Effector memory CD8-positive, alpha-beta T cell (primary cell): ENCODE results near the gene RTN4R.

Source experiments
- ATAC-seq: fragments of 150-1000 bp; cut with Tn5 transposase; replicated peaks from 2 replicates; pipeline ENCODE4 v1.10.0; 2021; ENCODE audit warnings: mild to moderate bottlenecking, moderate library complexity
- DNase-seq, 3 experiments: peaks; one replicate each; pipeline ENCODE4 v3.0.0; 2021
- H3K27ac Mint-ChIP-seq, 2 donors: one replicate each; pipeline ENCODE4 v1.8.0; 2022; ENCODE audit warnings: mild to moderate bottlenecking in 2 of 2, mixed read lengths in 2 of 2, moderate library complexity in 2 of 2
- H3K27me3 Mint-ChIP-seq, 2 donors: one replicate each; pipeline ENCODE4 v1.8.0; 2022; ENCODE audit warnings: mixed read lengths in 2 of 2
- H3K36me3 Mint-ChIP-seq: one replicate; pipeline ENCODE4 v1.8.0; 2022; ENCODE audit warnings: mild to moderate bottlenecking, moderate library complexity, mixed read lengths; ENCODE audit not compliant: insufficient read depth
- H3K4me1 Mint-ChIP-seq, 2 donors: one replicate each; pipeline ENCODE4 v1.8.0; 2022; ENCODE audit warnings: low read depth in 2 of 2, mixed read lengths in 2 of 2
- H3K4me3 Mint-ChIP-seq, 2 donors: one replicate each; pipeline ENCODE4 v1.8.0; 2022; ENCODE audit warnings: mild to moderate bottlenecking in 2 of 2, mixed read lengths in 2 of 2, moderate library complexity in 2 of 2
- H3K9me3 Mint-ChIP-seq, 2 donors: one replicate each; pipeline ENCODE4 v1.8.0; 2022; ENCODE audit warnings: mixed read lengths in 2 of 2

Gene RTN4R

GRCh38 chr22:20245577-20246367, 22.3 kb downstream of the RTN4R start:
- no peaks in the 10 kb centered on the region for H3K9me3 Mint-ChIP-seq
- no peak for ATAC-seq
- H3K4me1 Mint-ChIP-seq = peaks cover 26 to 39% of the 10 kb centered on the region in 2 donors

GRCh38 chr22:20244691-20245576, 23.2 kb downstream of the RTN4R start:
- Mint-ChIP-seq H3K9me3 (no peaks in the 10 kb centered on the region), H3K27me3 (no peaks in the 10 kb centered on the region), H3K27ac (peak overlapping the region; percentile 94 to 96), H3K4me1 (peaks cover 26 to 42% of the 10 kb centered on the region in 2 donors), H3K36me3 (peaks cover 14% of the 10 kb centered on the region), H3K4me3 (peak overlapping the region; percentile 77 to 79)
- peak; percentile 69 for ATAC-seq
- DNase-seq = peak; percentile 58 to 60 (median 59)

More at GRCh38 chr22:20245577-20246367, 22.3 kb downstream of the RTN4R start:
- Mint-ChIP-seq H3K27me3 (no peaks in the 10 kb centered on the region), H3K4me3 (peak overlapping the region; percentile 77 to 79), H3K36me3 (peaks cover 14% of the 10 kb centered on the region), H3K27ac (peak overlapping the region; percentile 94 to 96)
- DNase-seq = no peak

GRCh38 chr22:20244250-20244648, 23.9 kb downstream of the RTN4R start:
- peaks cover 14% of the 10 kb centered on the region for H3K36me3 Mint-ChIP-seq
- ATAC-seq = no peak
- peak overlapping the region; percentile 94 to 96 for H3K27ac Mint-ChIP-seq
- no peaks in the 10 kb centered on the region for H3K9me3 Mint-ChIP-seq
- no peaks in the 10 kb centered on the region for H3K27me3 Mint-ChIP-seq
- H3K4me1 Mint-ChIP-seq = peaks cover 26 to 47% of the 10 kb centered on the region in 2 donors
- DNase-seq = no peak
- H3K4me3 Mint-ChIP-seq = peak overlapping the region; percentile 77 to 79

- Mint-ChIP-seq H3K27me3 (no peaks in the 10 kb centered on the region), H3K27ac (peak overlapping the region; percentile 65 to 94), H3K36me3 (peaks cover 14% of the 10 kb centered on the region), H3K4me1 (peaks cover 26 to 47% of the 10 kb centered on the region in 2 donors), H3K9me3 (no peaks in the 10 kb centered on the region), H3K4me3 (peak overlapping the region; percentile 51 to 72)
- DNase-seq (peak in 2 of 3 experiments; percentile 39 to 45), ATAC-seq (peak; percentile 48)
These were observed 24.4 kb downstream of the RTN4R start for GRCh38 chr22:20243537-20244249.

- no peaks in the 10 kb centered on the region for H3K9me3 Mint-ChIP-seq
- peak overlapping the region; percentile 51 to 72 for H3K4me3 Mint-ChIP-seq
- ATAC-seq (no peak), DNase-seq (no peak)
- H3K27me3 Mint-ChIP-seq = no peaks in the 10 kb centered on the region
- peaks cover 26 to 47% of the 10 kb centered on the region in 2 donors for H3K4me1 Mint-ChIP-seq
- peaks cover 17% of the 10 kb centered on the region for H3K36me3 Mint-ChIP-seq
- peak overlapping the region; percentile 65 to 94 for H3K27ac Mint-ChIP-seq
These were observed 25.0 kb downstream of the RTN4R start for GRCh38 chr22:20243176-20243536.

GRCh38 chr22:20242393-20243175, 25.5 kb downstream of the RTN4R start:
- DNase-seq (peak in 2 of 3 experiments; percentile 28 to 39), ATAC-seq (peak; percentile 32)
- Mint-ChIP-seq H3K4me1 (peaks cover 26 to 47% of the 10 kb centered on the region in 2 donors), H3K4me3 (peak overlapping the region; percentile 51 to 60), H3K27ac (peak overlapping the region; percentile 64 to 94), H3K36me3 (peaks cover 17% of the 10 kb centered on the region), H3K27me3 (no peaks in the 10 kb centered on the region), H3K9me3 (no peaks in the 10 kb centered on the region)

- Mint-ChIP-seq H3K9me3 (no peaks in the 10 kb centered on the region), H3K27me3 (no peaks in the 10 kb centered on the region), H3K4me3 (peak overlapping the region; percentile 51 to 60), H3K27ac (peak overlapping the region in 1 of 2 donors; percentile 94), H3K4me1 (peaks cover 30 to 49% of the 10 kb centered on the region in 2 donors), H3K36me3 (peaks cover 17% of the 10 kb centered on the region)
- DNase-seq = no peak
- peak; percentile 0 for ATAC-seq
These were observed 26.3 kb downstream of the RTN4R start for GRCh38 chr22:20241579-20242392.

- H3K4me3 Mint-ChIP-seq = peak overlapping the region; percentile 33 to 42
- peaks cover 17% of the 10 kb centered on the region for H3K36me3 Mint-ChIP-seq
- DNase-seq (no peak), ATAC-seq (no peak)
- H3K27me3 Mint-ChIP-seq = no peaks in the 10 kb centered on the region
- no peaks in the 10 kb centered on the region for H3K9me3 Mint-ChIP-seq
- H3K27ac Mint-ChIP-seq = peak overlapping the region in 1 of 2 donors; percentile 10
- peaks cover 31 to 48% of the 10 kb centered on the region in 2 donors for H3K4me1 Mint-ChIP-seq
These were observed 27.2 kb downstream of the RTN4R start for GRCh38 chr22:20240900-20241299.

- Mint-ChIP-seq H3K36me3 (peaks cover 17% of the 10 kb centered on the region), H3K4me1 (peaks cover 26 to 43% of the 10 kb centered on the region in 2 donors), H3K27me3 (no peaks in the 10 kb centered on the region), H3K9me3 (no peaks in the 10 kb centered on the region), H3K4me3 (peak overlapping the region; percentile 33 to 42), H3K27ac (peak overlapping the region in 1 of 2 donors; percentile 10)
- DNase-seq (no peak), ATAC-seq (no peak)
These were observed 27.7 kb downstream of the RTN4R start for GRCh38 chr22:20240447-20240764.

- ATAC-seq (no peak), DNase-seq (no peak)
- Mint-ChIP-seq H3K27me3 (no peaks in the 10 kb centered on the region), H3K27ac (peak overlapping the region; percentile 54 to 76), H3K9me3 (no peaks in the 10 kb centered on the region), H3K4me3 (peak overlapping the region; percentile 65 to 74), H3K4me1 (peaks cover 21 to 39% of the 10 kb centered on the region in 2 donors), H3K36me3 (peaks cover 13% of the 10 kb centered on the region)
These were observed 28.3 kb downstream of the RTN4R start for GRCh38 chr22:20239676-20240446.

- no peaks in the 10 kb centered on the region for H3K9me3 Mint-ChIP-seq
- DNase-seq (no peak), ATAC-seq (no peak)
- no peaks in the 10 kb centered on the region for H3K27me3 Mint-ChIP-seq
- peaks cover 14 to 31% of the 10 kb centered on the region in 2 donors for H3K4me1 Mint-ChIP-seq
- peak overlapping the region; percentile 65 to 74 for H3K4me3 Mint-ChIP-seq
- peak overlapping the region; percentile 54 to 76 for H3K27ac Mint-ChIP-seq
- H3K36me3 Mint-ChIP-seq = peaks cover 13% of the 10 kb centered on the region
These were observed 29.0 kb downstream of the RTN4R start for GRCh38 chr22:20238901-20239675.
